K562 (cell line): Measurements from ENCODE around the gene CHORDC1. TPM values are rescaled to one million over a fixed set of nuclear protein-coding genes. Genes with fewer than 3 reads are reported as not detected.

ENCODE experiments used
- ATAC-seq: fragments of 200-7000 bp; cut with Tn5 transposase; 3 replicates; pipeline ENCODE4 v1.9.1; 2020; ENCODE audit warnings: moderate library complexity
- BruUV-seq: library from RNA; stranded (reverse); fragments of 400-500 nt; replicated peaks from 2 replicates; lab custom pipeline; 2021; lab: Mats Ljungman, UMichigan
- CTCF ChIA-PET: fragments of 300-600 bp; formaldehyde crosslinking; extraction: SDS; loops from one replicate; lab custom pipeline; 2021; ENCODE audit warnings: low intra/inter-chr PET ratio; lab: Yijun Ruan, JAX
- POLR2A ChIA-PET: fragments of 300-600, 350-650 bp; sonication (Branson Sonifier 250); formaldehyde crosslinking; extraction: SDS; loops from one replicate; lab custom pipeline; 2021; ENCODE audit warnings: antibody characterized with exemption, inconsistent platforms; lab: Yijun Ruan, JAX
- DNase-seq, 4 experiments: peaks; one replicate each; pipeline versions ENCODE4 v3.0.0 to v3.0.0-alpha.2; 2011 to 2018; ENCODE audit warnings: low spot score in 3 of 4, mixed read lengths in 3 of 4; ENCODE audit errors: extremely low read depth in 1 of 4
- FAIRE-seq: peaks from 2 replicates; lab custom pipeline; 2011; peaks lifted over from hg19 to GRCh38; lab: Jason Lieb, UNC
- H2AFZ ChIP-seq: 2 replicates; pipeline ENCODE4 v1.6.0; 2011; ENCODE audit warnings: low read depth, low read length, control low read depth, inconsistent platforms
- H3K27ac ChIP-seq: fragments of 200-600 bp; 3 replicates; pipeline ENCODE4 v1.8.0; 2011; ENCODE audit warnings: low read depth, mild to moderate bottlenecking, control low read depth, inconsistent platforms, low read length, moderate library complexity, mixed read lengths; ENCODE audit errors: extremely low read depth
- H3K27me3 ChIP-seq, 2 experiments: fragments of 300-600 bp in 1 of 2; 2 replicates in 1 of 2; 3 replicates in 1 of 2; pipeline versions ENCODE4 v1.6.0 to v1.8.0; 2011; ENCODE audit warnings: inconsistent platforms in 2 of 2, low read length in 2 of 2, mild to moderate bottlenecking in 1 of 2, mixed read lengths in 1 of 2, moderate library complexity in 1 of 2; ENCODE audit not compliant: control insufficient read depth in 2 of 2, insufficient read depth in 2 of 2
- H3K36me3 ChIP-seq: fragments of 300-600 bp; 3 replicates; pipeline ENCODE4 v1.8.0; 2011; ENCODE audit warnings: mild to moderate bottlenecking, low read length, inconsistent platforms; ENCODE audit not compliant: control insufficient read depth, insufficient read depth
- H3K4me1 ChIP-seq, 2 experiments: fragments of 200-600 bp in 1 of 2; replicated peaks in 1 of 2; 2 replicates in 1 of 2; 3 replicates in 1 of 2; pipeline versions ENCODE4 v1.5.1 to v1.8.0; 2011; ENCODE audit warnings: inconsistent platforms in 2 of 2, low read length in 2 of 2, mild to moderate bottlenecking in 1 of 2, mixed read lengths in 1 of 2, moderate library complexity in 1 of 2; ENCODE audit not compliant: control insufficient read depth in 2 of 2, insufficient read depth in 2 of 2
- H3K4me2 ChIP-seq: 2 replicates; pipeline ENCODE4 v1.6.1; 2011; ENCODE audit warnings: low read length, control low read depth, inconsistent platforms, mixed read lengths; ENCODE audit not compliant: insufficient read depth
- H3K4me3 ChIP-seq: fragments of 200-600 bp; sonication (generic), shearing (Covaris generic); 2 replicates; pipeline ENCODE4 v1.5.1; 2016; ENCODE audit warnings: control low read depth, inconsistent platforms
- H3K79me2 ChIP-seq: fragments of 200-600 bp; 3 replicates; pipeline ENCODE4 v1.8.0; 2011; ENCODE audit warnings: low read length, inconsistent platforms; ENCODE audit not compliant: control insufficient read depth, insufficient read depth
- H3K9ac ChIP-seq, 2 experiments: 2 replicates each; pipeline versions ENCODE4 v1.6.0 to v1.6.1; 2011; ENCODE audit warnings: low read depth in 2 of 2, low read length in 2 of 2, control low read depth in 1 of 2, inconsistent platforms in 1 of 2, mild to moderate bottlenecking in 1 of 2, mixed read lengths in 1 of 2; ENCODE audit not compliant: insufficient read depth in 1 of 2
- H3K9me1 ChIP-seq: one replicate; pipeline ENCODE4 v1.6.0; 2011; ENCODE audit warnings: inconsistent platforms, mild to moderate bottlenecking, low read length, moderate library complexity; ENCODE audit not compliant: control insufficient read depth, insufficient read depth
- H3K9me3 ChIP-seq: replicated peaks from 2 replicates; pipeline ENCODE4 v1.5.1; 2011; ENCODE audit warnings: low read depth, low read length, inconsistent platforms; ENCODE audit not compliant: control insufficient read depth, insufficient read depth
- H4K20me1 ChIP-seq: replicated peaks from 2 replicates; pipeline ENCODE4 v1.6.1; 2011; ENCODE audit warnings: low read length, inconsistent platforms, mixed read lengths; ENCODE audit not compliant: control insufficient read depth, insufficient read depth
- CHD2 ChIP-seq: IDR thresholded peaks from 2 replicates; pipeline ENCODE4 v1.6.1; 2011; ENCODE audit warnings: low read depth, low read length
- ETV5 ChIP-seq: sonication (generic); formaldehyde crosslinking; IDR thresholded peaks from 2 replicates; pipeline ENCODE4 v1.4.0; 2020; ENCODE audit warnings: low read depth, mild to moderate bottlenecking, missing genetic modification reagents
- HBP1 ChIP-seq: fragments of 450-650 bp; formaldehyde crosslinking; IDR thresholded peaks from 2 replicates; pipeline ENCODE4 v1.4.0; 2022; ENCODE audit warnings: missing genetic modification characterization
- IRF2 ChIP-seq: sonication (generic); formaldehyde crosslinking; IDR thresholded peaks from 2 replicates; pipeline ENCODE4 v1.8.1; 2022; ENCODE audit warnings: mild to moderate bottlenecking, missing genetic modification reagents
- MYNN ChIP-seq, 2 experiments: sonication (generic); formaldehyde crosslinking in 1 of 2; IDR thresholded peaks; 2 replicates each; pipeline versions ENCODE4 v1.5.0 to v1.6.1; 2016 to 2020; ENCODE audit warnings: antibody characterized with exemption in 1 of 2, missing genetic modification reagents in 1 of 2
- PPARD ChIP-seq: fragments of 250-450 bp; sonication (Bioruptor Pico); IDR thresholded peaks from 2 replicates; pipeline ENCODE4 v1.8.0; 2022; ENCODE audit warnings: inconsistent platforms, mild to moderate bottlenecking, moderate library complexity
- SPI1 ChIP-seq: IDR thresholded peaks from 2 replicates; pipeline ENCODE4 v1.6.1; 2011; ENCODE audit warnings: low read depth, low read length, control low read depth, borderline replicate concordance
- ZNF384 ChIP-seq: IDR thresholded peaks from 2 replicates; pipeline ENCODE4 v1.6.1; 2012; ENCODE audit warnings: low read depth, low read length, improper control_type of control experiment
- ZNF668 ChIP-seq: fragments of 250-450 bp; sonication (Bioruptor Pico); IDR thresholded peaks from 2 replicates; pipeline ENCODE4 v1.8.0; 2022; ENCODE audit warnings: mild to moderate bottlenecking, inconsistent platforms
- WGBS: fragments of 100-300 bp; shearing (Covaris generic); methylation state at CpG from one replicate; pipeline ENCODE4 v1.1.6; 2016; ENCODE audit warnings: low coverage, mixed read lengths; ENCODE audit not compliant: insufficient coverage; ENCODE audit errors: missing lambda C conversion rate; 5-methylcytosine and 5-hydroxymethylcytosine counted together
- in situ Hi-C: fragments of 300-500 bp; cut with MboI; formaldehyde crosslinking; loops from 4 replicates; pipeline ENCODE4 v1.15.0; 2018; ENCODE audit warnings: inconsistent platforms, mixed read lengths
- intact Hi-C: fragments of 100-400 bp; cut with micrococcal nuclease; formaldehyde crosslinking; loops from 2 replicates; pipeline ENCODE4 v1.14.2; 2022
- polyA plus RNA-seq, 8 experiments: library from polyadenylated mRNA; depleted of rRNA in 4 of 8; stranded (reverse) in 5 of 8; unstranded in 3 of 8; fragments of >200 nt; fragmentation: Nextera tagmentation in 2 of 8; fragmentation: Illumina TruSeq in 1 of 8; extraction: Ambion mirVana in 2 of 8; extraction: Trizol in 1 of 8; gene quantifications; 2 replicates each; pipeline versions ENCODE4 v1.2.1 to v1.2.3, GENCODE V29; 2011 to 2014; ENCODE audit warnings: inconsistent platforms in 1 of 8, missing spikeins in 1 of 8
- total RNA-seq, 7 experiments: library from RNA; depleted of rRNA in 6 of 7; stranded (reverse); fragments of >200 nt in 6 of 7; fragmentation: Illumina TruSeq in 2 of 7; extraction: Trizol in 2 of 7; gene quantifications; 2 replicates each; pipeline versions ENCODE4 v1.2.1 to v1.2.3, GENCODE V29; 2011 to 2021; ENCODE audit warnings: low replicate concordance in 1 of 7
- TF ChIP-seq, protein P1 (sequence below): fragments of 250-450 bp; sonication (Bioruptor Pico); IDR thresholded peaks from 2 replicates; pipeline ENCODE4 v1.8.0; 2022; ENCODE audit warnings: moderate library complexity, mild to moderate bottlenecking, inconsistent platforms
- TF ChIP-seq, protein P2 (sequence below): fragments of 450-650 bp; conservative IDR thresholded peaks from 2 replicates; pipeline ENCODE4 v1.6.1; 2016; ENCODE audit warnings: missing genetic modification characterization, low read depth, mild to moderate bottlenecking, missing compliant biosample characterization, moderate library complexity
- TF ChIP-seq, protein P3 (sequence below): fragments of 250-450 bp; sonication (Bioruptor Pico); IDR thresholded peaks from 2 replicates; pipeline ENCODE4 v1.5.0; 2021

Gene CHORDC1
- total and polyA plus RNA-seq, 9 of the 15 experiments (the other 6 are each of a cell fraction or from before 2014, with no cell fraction given): 68.7 to 148 (median 112) TPM

DNA sequence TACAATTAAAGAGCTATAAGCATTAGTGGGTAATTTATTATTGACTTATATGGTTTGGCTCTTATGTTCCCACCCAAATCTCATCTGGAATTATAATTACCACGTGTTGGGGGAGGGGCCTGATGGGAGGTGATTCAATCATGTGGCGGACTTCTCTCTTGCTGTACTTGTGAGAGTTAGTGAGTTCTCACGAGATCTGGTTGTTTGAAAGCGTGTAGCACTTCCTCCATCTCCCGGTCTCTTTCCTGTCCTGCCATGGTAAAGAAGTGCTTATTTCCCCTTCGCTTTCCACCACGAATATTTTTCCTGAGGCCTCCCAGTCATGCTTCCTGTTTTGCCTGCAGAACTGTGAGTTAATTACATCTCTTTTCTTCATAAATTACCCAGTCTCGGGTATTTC is 28.1 kb upstream of the CHORDC1 start:
- ATAC-seq (peak; percentile 60), DNase-seq (no peak), FAIRE-seq (no peak)
- in situ Hi-C loops (no loop called here), intact Hi-C loops (no loop called here)
- POLR2A ChIA-PET: no interaction called here
- Histone ChIP-seq H3K9me3 (no peaks in the 10 kb centered on the region), H4K20me1 (no peaks in the 10 kb centered on the region), H3K4me1 (peaks cover 0 to 5% of the 10 kb centered on the region in 2 experiments; a peak in 2 of 5 replicates), H3K9ac (no peak overlapping the region), H3K79me2 (no peaks in the 10 kb centered on the region), H3K27ac (no peak overlapping the region), H3K4me2 (no peak overlapping the region), H3K36me3 (no peaks in the 10 kb centered on the region), H3K9me1 (no peaks in the 10 kb centered on the region), H2AFZ (peak overlapping the region; percentile 51; the same call in 1 of the 2 replicates), H3K4me3 (no peak overlapping the region), H3K27me3 (peaks cover 0 to under 1% of the 10 kb centered on the region in 2 experiments; a peak in 1 of 5 replicates)
- no TSS peak for BruUV-seq
- 20% methylated on average over 8 of the region's 8 CpGs for whole genome bisulfite sequencing
- CTCF ChIA-PET: no interaction called here
- TF ChIP-seq IRF2 (CRISPR knock-in tag): no peak
- no peak for TF ChIP-seq HBP1
- TF ChIP-seq, protein P1, sequence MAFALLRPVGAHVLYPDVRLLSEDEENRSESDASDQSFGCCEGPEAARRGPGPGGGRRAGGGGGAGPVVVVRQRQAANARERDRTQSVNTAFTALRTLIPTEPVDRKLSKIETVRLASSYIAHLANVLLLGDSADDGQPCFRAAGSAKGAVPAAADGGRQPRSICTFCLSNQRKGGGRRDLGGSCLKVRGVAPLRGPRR: no peak
- TF ChIP-seq ETV5: no peak
- TF ChIP-seq ZNF384: no peak
- no peak for TF ChIP-seq PPARD (CRISPR knock-in tag)
- no peak for TF ChIP-seq MYNN (IDR thresholded peaks at IDR 0.05)
- TF ChIP-seq MYNN (CRISPR knock-in tag; IDR thresholded peaks at IDR 0.05): no peak
- TF ChIP-seq SPI1: 0 out of 2 replicates have a peak, but pooled peaks have one; percentile 30
- TF ChIP-seq, protein P2, sequence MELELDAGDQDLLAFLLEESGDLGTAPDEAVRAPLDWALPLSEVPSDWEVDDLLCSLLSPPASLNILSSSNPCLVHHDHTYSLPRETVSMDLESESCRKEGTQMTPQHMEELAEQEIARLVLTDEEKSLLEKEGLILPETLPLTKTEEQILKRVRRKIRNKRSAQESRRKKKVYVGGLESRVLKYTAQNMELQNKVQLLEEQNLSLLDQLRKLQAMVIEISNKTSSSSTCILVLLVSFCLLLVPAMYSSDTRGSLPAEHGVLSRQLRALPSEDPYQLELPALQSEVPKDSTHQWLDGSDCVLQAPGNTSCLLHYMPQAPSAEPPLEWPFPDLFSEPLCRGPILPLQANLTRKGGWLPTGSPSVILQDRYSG: no peak
- peak; percentile 80 for TF ChIP-seq CHD2
- TF ChIP-seq ZNF668 (CRISPR knock-in tag): no peak
- TF ChIP-seq, protein P3, sequence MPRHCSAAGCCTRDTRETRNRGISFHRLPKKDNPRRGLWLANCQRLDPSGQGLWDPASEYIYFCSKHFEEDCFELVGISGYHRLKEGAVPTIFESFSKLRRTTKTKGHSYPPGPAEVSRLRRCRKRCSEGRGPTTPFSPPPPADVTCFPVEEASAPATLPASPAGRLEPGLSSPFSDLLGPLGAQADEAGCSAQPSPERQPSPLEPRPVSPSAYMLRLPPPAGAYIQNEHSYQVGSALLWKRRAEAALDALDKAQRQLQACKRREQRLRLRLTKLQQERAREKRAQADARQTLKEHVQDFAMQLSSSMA (CRISPR knock-in tag): no peak
